ENCODE results near the gene RILPL2.
"Not testable (repeated sequence)": the region's sequence is repeated elsewhere in the genome, so short reads cannot be mapped to it uniquely, and the experiment has no call there.

RILPL2 gene

GRCh38 chr12:123471374-123472068 is 35.0 kb upstream of the RILPL2 start:
- in situ Hi-C loops (cut with HindIII; ENCODE audit: low pct_unique_long_range_greater_than_20kb, low sequenced_read_pairs) = no loop called here
- no peak for DNase-seq (ENCODE audit: low read depth in 1 of 2, low spot score in 1 of 2)
- no peak for TF ChIP-seq JUND (IDR thresholded peaks at IDR 0.05; ENCODE audit: low read depth)

GRCh38 chr12:123469978-123470377 is 33.5 kb upstream of the RILPL2 start:
- no peak for TF ChIP-seq JUND (IDR thresholded peaks at IDR 0.05; ENCODE audit: low read depth)
- no peak for DNase-seq (ENCODE audit: low read depth in 1 of 2, low spot score in 1 of 2)
- in situ Hi-C loops (cut with HindIII; ENCODE audit: low pct_unique_long_range_greater_than_20kb, low sequenced_read_pairs) = no loop called here

- no peak for TF ChIP-seq JUND (IDR thresholded peaks at IDR 0.05; ENCODE audit: low read depth)
- in situ Hi-C loops (cut with HindIII; ENCODE audit: low pct_unique_long_range_greater_than_20kb, low sequenced_read_pairs) = no loop called here
- peak in 1 of 2 experiments; percentile 25 for DNase-seq (ENCODE audit: low read depth in 1 of 2, low spot score in 1 of 2)
Observed at GRCh38 chr12:123468786-123469185, 32.3 kb upstream of the RILPL2 start.

- no peak for TF ChIP-seq JUND (IDR thresholded peaks at IDR 0.05; ENCODE audit: low read depth)
- in situ Hi-C loops (cut with HindIII; ENCODE audit: low pct_unique_long_range_greater_than_20kb, low sequenced_read_pairs) = no loop called here
- DNase-seq (ENCODE audit: low read depth in 1 of 2, low spot score in 1 of 2) = no peak
Observed at GRCh38 chr12:123465084-123465483, 28.6 kb upstream of the RILPL2 start.

- DNase-seq (ENCODE audit: low read depth in 1 of 2, low spot score in 1 of 2); in situ Hi-C loops (cut with HindIII; ENCODE audit: low pct_unique_long_range_greater_than_20kb, low sequenced_read_pairs): not testable (repeated sequence)
Observed at GRCh38 chr12:123463174-123463573, 26.7 kb upstream of the RILPL2 start.

GRCh38 chr12:123457980-123458779 is 21.7 kb upstream of the RILPL2 start, which contains the start of gene SNRNP35:
Gene SNRNP35 (plus strand): TSS chr12:123458139. CDS start chr12:123465541, 7,402 bp downstream.
- in situ Hi-C loops (cut with HindIII; ENCODE audit: low pct_unique_long_range_greater_than_20kb, low sequenced_read_pairs) = no loop called here
- peak; percentile 64 to 89 for DNase-seq (ENCODE audit: low read depth in 1 of 2, low spot score in 1 of 2)
- TF ChIP-seq JUND (IDR thresholded peaks at IDR 0.05; ENCODE audit: low read depth) = no peak

GRCh38 chr12:123453165-123453564 is 16.7 kb upstream of the RILPL2 start:
- no peak for DNase-seq (ENCODE audit: low read depth in 1 of 2, low spot score in 1 of 2)
- no peak for TF ChIP-seq JUND (IDR thresholded peaks at IDR 0.05; ENCODE audit: low read depth)
- in situ Hi-C loops (cut with HindIII; ENCODE audit: low pct_unique_long_range_greater_than_20kb, low sequenced_read_pairs) = no loop called here

GRCh38 chr12:123452276-123452550 is 15.7 kb upstream of the RILPL2 start:
- DNase-seq (ENCODE audit: low read depth in 1 of 2, low spot score in 1 of 2); in situ Hi-C loops (cut with HindIII; ENCODE audit: low pct_unique_long_range_greater_than_20kb, low sequenced_read_pairs): not testable (repeated sequence)

GRCh38 chr12:123450636-123451035 is 14.2 kb upstream of the RILPL2 start:
- TF ChIP-seq JUND (IDR thresholded peaks at IDR 0.05; ENCODE audit: low read depth) = no peak
- in situ Hi-C loops (cut with HindIII; ENCODE audit: low pct_unique_long_range_greater_than_20kb, low sequenced_read_pairs) = no loop called here
- no peak for DNase-seq (ENCODE audit: low read depth in 1 of 2, low spot score in 1 of 2)

GRCh38 chr12:123449856-123450255 is 13.4 kb upstream of the RILPL2 start:
- TF ChIP-seq JUND (IDR thresholded peaks at IDR 0.05; ENCODE audit: low read depth) = no peak
- in situ Hi-C loops (cut with HindIII; ENCODE audit: low pct_unique_long_range_greater_than_20kb, low sequenced_read_pairs) = no loop called here
- no peak for DNase-seq (ENCODE audit: low read depth in 1 of 2, low spot score in 1 of 2)

GRCh38 chr12:123449249-123449733 is 12.8 kb upstream of the RILPL2 start:
- TF ChIP-seq JUND (IDR thresholded peaks at IDR 0.05; ENCODE audit: low read depth) = no peak
- in situ Hi-C loops (cut with HindIII; ENCODE audit: low pct_unique_long_range_greater_than_20kb, low sequenced_read_pairs) = no loop called here
- no peak for DNase-seq (ENCODE audit: low read depth in 1 of 2, low spot score in 1 of 2)

GRCh38 chr12:123446333-123446713 is 9.8 kb upstream of the RILPL2 start:
- in situ Hi-C loops (cut with HindIII; ENCODE audit: low pct_unique_long_range_greater_than_20kb, low sequenced_read_pairs) = no loop called here
- TF ChIP-seq JUND (IDR thresholded peaks at IDR 0.05; ENCODE audit: low read depth) = no peak
- no peak for DNase-seq (ENCODE audit: low read depth in 1 of 2, low spot score in 1 of 2)
